Calu3 (cell line): ENCODE data around the gene FSIP1. TPM values are rescaled to one million over a fixed set of nuclear protein-coding genes. Genes with fewer than 3 reads are reported as not detected.

Experiments used
- BruUV-seq: library from RNA; stranded (reverse); fragments of 400-500 nt; replicated peaks from 2 replicates; lab custom pipeline; 2021; lab: Mats Ljungman, UMichigan
- CTCF ChIA-PET: fragments of 300-600 bp; sonication (Branson Sonifier 250); formaldehyde crosslinking; loops from one replicate; lab custom pipeline; 2022; ENCODE audit warnings: antibody characterized with exemption; lab: Charles Lee
- DNase-seq: peaks from one replicate; pipeline ENCODE4 v3.0.0; 2022
- H3K27ac Mint-ChIP-seq: one replicate; pipeline ENCODE4 v1.8.0; 2022; ENCODE audit warnings: mixed read lengths; ENCODE audit not compliant: unreplicated experiment
- H3K27me3 Mint-ChIP-seq: one replicate; pipeline ENCODE4 v1.8.0; 2022; ENCODE audit warnings: mixed read lengths; ENCODE audit not compliant: unreplicated experiment
- H3K36me3 Mint-ChIP-seq: one replicate; pipeline ENCODE4 v1.8.0; 2022; ENCODE audit warnings: mild to moderate bottlenecking, moderate library complexity, mixed read lengths; ENCODE audit not compliant: insufficient read depth, unreplicated experiment
- H3K4me1 Mint-ChIP-seq: one replicate; pipeline ENCODE4 v1.8.0; 2022; ENCODE audit warnings: mild to moderate bottlenecking, low read depth, mixed read lengths; ENCODE audit not compliant: unreplicated experiment
- H3K4me3 Mint-ChIP-seq: one replicate; pipeline ENCODE4 v1.8.0; 2022; ENCODE audit warnings: mild to moderate bottlenecking, low read depth, moderate library complexity, mixed read lengths; ENCODE audit not compliant: unreplicated experiment
- H3K9me3 Mint-ChIP-seq: one replicate; pipeline ENCODE4 v1.8.0; 2022; ENCODE audit warnings: low read depth, mixed read lengths; ENCODE audit not compliant: unreplicated experiment
- CTCF ChIP-seq: fragments of 200-600 bp; IDR thresholded peaks from one replicate; pipeline ENCODE4 v1.8.0; 2022; ENCODE audit warnings: antibody characterized with exemption; ENCODE audit not compliant: unreplicated experiment
- intact Hi-C: fragments of 100-400 bp; cut with micrococcal nuclease; formaldehyde crosslinking; loops from one replicate; pipeline ENCODE4 v1.10.0; 2022; ENCODE audit not compliant: unreplicated experiment
- total RNA-seq: library from RNA; stranded (reverse); gene quantifications from 2 replicates; pipeline ENCODE4 v1.2.3, GENCODE V29; 2022

FSIP1 gene
- total RNA-seq, 1 experiment from 2014 or later, result 0.28 TPM

GRCh38 chr15:39786447-39787056 lies 3.9 kb upstream of the FSIP1 start:
- H3K4me1 Mint-ChIP-seq, result peaks cover 11% of the 10 kb centered on the region
- no peaks in the 10 kb centered on the region for H3K27me3 Mint-ChIP-seq
- peaks cover 16% of the 10 kb centered on the region for H3K36me3 Mint-ChIP-seq
- TF ChIP-seq CTCF, result no peak
- no peaks in the 10 kb centered on the region for H3K9me3 Mint-ChIP-seq
- intact Hi-C loops, result loop anchor here (5.0 to 10.0 kb wide), 3 partner anchors 91 to 188 kb away; partner anchors contain the start of gene EIF2AK4
- BruUV-seq, result no TSS peak
- CTCF ChIA-PET, result interaction anchor here (0.7 kb wide), 1 partner anchor 11 kb away, joined by 3 read pairs; no protein-coding TSS in a partner anchor
- H3K27ac Mint-ChIP-seq, result no peak overlapping the region
- DNase-seq, result peak; percentile 11
- H3K4me3 Mint-ChIP-seq, result no peak overlapping the region

DNA sequence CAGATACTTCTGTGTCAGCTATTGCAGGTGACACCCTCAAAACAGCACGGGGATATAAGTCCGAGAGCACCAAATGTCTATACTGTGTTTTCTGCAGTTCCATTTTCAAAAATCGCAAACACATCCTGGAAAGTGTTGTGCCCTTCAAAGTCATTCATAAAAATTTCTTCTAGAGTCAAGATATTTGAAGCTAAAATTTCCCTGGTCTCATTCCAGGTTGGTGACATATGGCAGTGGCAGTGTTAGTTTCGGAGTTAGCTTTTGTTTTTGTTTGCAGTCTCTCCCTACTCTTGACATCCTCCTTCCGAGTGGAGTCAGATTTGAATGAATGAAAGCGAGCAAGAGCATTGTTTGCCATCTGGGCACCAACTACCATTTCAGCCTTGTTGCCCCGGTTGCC lies 3.2 kb upstream of the FSIP1 start:
- intact Hi-C loops, result loop anchor here (5.0 to 10.0 kb wide), 3 partner anchors 91 to 189 kb away; partner anchors contain the start of gene EIF2AK4
- no TSS peak for BruUV-seq
- H3K36me3 Mint-ChIP-seq, result peaks cover 16% of the 10 kb centered on the region

GRCh38 chr15:39785139-39785538 lies 2.5 kb upstream of the FSIP1 start:
- CTCF ChIA-PET, result no interaction called here
- Mint-ChIP-seq H3K9me3 (no peaks in the 10 kb centered on the region), H3K36me3 (peaks cover 16% of the 10 kb centered on the region), H3K27ac (no peak overlapping the region), H3K4me3 (no peak overlapping the region), H3K4me1 (peaks cover 11% of the 10 kb centered on the region), H3K27me3 (no peaks in the 10 kb centered on the region)
- BruUV-seq, result no TSS peak
- TF ChIP-seq CTCF, result no peak
- intact Hi-C loops, result loop anchor here (5.0 to 10.0 kb wide), 3 partner anchors 92 to 190 kb away; partner anchors contain the start of gene EIF2AK4
- DNase-seq, result no peak

More for the DNA sequence above, 3.2 kb upstream of the FSIP1 start:
- no peak overlapping the region for H3K27ac Mint-ChIP-seq
- peaks cover 11% of the 10 kb centered on the region for H3K4me1 Mint-ChIP-seq
- H3K4me3 Mint-ChIP-seq, result no peak overlapping the region
- H3K9me3 Mint-ChIP-seq, result no peaks in the 10 kb centered on the region
- no peaks in the 10 kb centered on the region for H3K27me3 Mint-ChIP-seq
- CTCF ChIA-PET, result no interaction called here
- DNase-seq, result no peak
- no peak for TF ChIP-seq CTCF

- no peak for DNase-seq
- Mint-ChIP-seq H3K36me3 (peaks cover 16% of the 10 kb centered on the region), H3K9me3 (no peaks in the 10 kb centered on the region), H3K27me3 (no peaks in the 10 kb centered on the region), H3K4me3 (no peak overlapping the region), H3K4me1 (peaks cover 11% of the 10 kb centered on the region), H3K27ac (no peak overlapping the region)
- intact Hi-C loops, result loop anchor here (5.0 to 10.0 kb wide), 3 partner anchors 93 to 190 kb away; partner anchors contain the start of gene EIF2AK4
- no TSS peak for BruUV-seq
- CTCF ChIA-PET, result no interaction called here
- no peak for TF ChIP-seq CTCF
Measured at GRCh38 chr15:39784638-39785037, 2.0 kb upstream of the FSIP1 start.
